ENCODE results near the gene YBX2. TPM values are rescaled to one million over a fixed set of nuclear protein-coding genes. Genes with fewer than 3 reads are reported as not detected.
A peak's percentile ranks its signal among the peaks of the same experiment; 100 is the strongest.

YBX2 gene
- total RNA-seq, 4 donors from 2014 or later: 3.3 to 6.5 (median 5.3) TPM

- Histone ChIP-seq H3K4me3 (peak overlapping the region in 1 of 2 donors; percentile 49), H3K4me1 (peaks cover 5 to 79% (median 41%) of the 10 kb centered on the region in 3 donors), H3K27ac (peak overlapping the region; percentile 39 to 98 (median 89)), H3K9me3 (no peaks in the 10 kb centered on the region), H3K36me3 (no peaks in the 10 kb centered on the region), H3K27me3 (peaks cover 40% of the 10 kb centered on the region)
- peak in 1 of 2 donors; percentile 22 for TF ChIP-seq POLR2A (IDR thresholded peaks at IDR 0.05)
- no peak for TF ChIP-seq EP300 (IDR thresholded peaks at IDR 0.05)
- TF ChIP-seq POLR2AphosphoS5 (IDR thresholded peaks at IDR 0.05): no peak
- no peak for TF ChIP-seq CTCF (IDR thresholded peaks at IDR 0.05)
- no peak for ATAC-seq
- 0 to 83% methylated on average over 1 of the region's 75 CpGs for WGBS, 2 donors (ENCODE audit: low coverage in 1 of 2)
These were observed 424 bp downstream of the YBX2 start for GRCh38 chr17:7293816-7294613.

- no peaks in the 10 kb centered on the region for H3K36me3 ChIP-seq
- H3K27me3 ChIP-seq: peaks cover 40% of the 10 kb centered on the region
- H3K9me3 ChIP-seq: no peaks in the 10 kb centered on the region
- peak overlapping the region; percentile 39 to 98 (median 89) for H3K27ac ChIP-seq
- ATAC-seq: no peak
- no peak overlapping the region for H3K4me3 ChIP-seq
- 41 to 42% methylated on average over 4 to 5 of the region's 11 CpGs for whole genome bisulfite sequencing, 2 donors (ENCODE audit: low coverage in 1 of 2)
- no peak for TF ChIP-seq EP300 (IDR thresholded peaks at IDR 0.05)
- peak; percentile 44 for TF ChIP-seq POLR2AphosphoS5 (IDR thresholded peaks at IDR 0.05)
- peaks cover 5 to 85% (median 41%) of the 10 kb centered on the region in 3 donors for H3K4me1 ChIP-seq
These were observed 1.3 kb downstream of the YBX2 start for GRCh38 chr17:7293159-7293558.

- ATAC-seq: no peak
- Histone ChIP-seq H3K4me1 (peaks cover 5 to 89% (median 41%) of the 10 kb centered on the region in 3 donors), H3K27ac (peak overlapping the region; percentile 39 to 98 (median 89))
These were observed 1.7 kb downstream of the YBX2 start for GRCh38 chr17:7292729-7293128.

GRCh38 chr17:7292194-7292593 lies 2.2 kb downstream of the YBX2 start:
- peak overlapping the region; percentile 39 to 98 (median 89) for H3K27ac ChIP-seq
- no peaks in the 10 kb centered on the region for H3K9me3 ChIP-seq
- ATAC-seq: no peak
- peaks cover 0 to 8% of the 10 kb centered on the region in 2 donors for H3K36me3 ChIP-seq
- peaks cover 40% of the 10 kb centered on the region for H3K27me3 ChIP-seq
- H3K4me3 ChIP-seq: no peak overlapping the region
- WGBS, 2 donors (ENCODE audit: low coverage in 1 of 2): no CpG with 5 or more reads among the region's 2 CpGs
- H3K4me1 ChIP-seq: peaks cover 5 to 95% (median 41%) of the 10 kb centered on the region in 3 donors
- TF ChIP-seq EP300 (IDR thresholded peaks at IDR 0.05) (no peak), CTCF (IDR thresholded peaks at IDR 0.05) (no peak), POLR2AphosphoS5 (IDR thresholded peaks at IDR 0.05) (no peak), POLR2A (IDR thresholded peaks at IDR 0.05) (no peak)

More at GRCh38 chr17:7292729-7293128, 1.7 kb downstream of the YBX2 start:
- WGBS, 2 donors (ENCODE audit: low coverage in 1 of 2): 20 to 24% methylated on average over 3 to 4 of the region's 6 CpGs
- H3K27me3 ChIP-seq: peaks cover 40% of the 10 kb centered on the region
- no peak for TF ChIP-seq CTCF (IDR thresholded peaks at IDR 0.05)
- no peak for TF ChIP-seq POLR2A (IDR thresholded peaks at IDR 0.05)
- no peak for TF ChIP-seq EP300 (IDR thresholded peaks at IDR 0.05)
- TF ChIP-seq POLR2AphosphoS5 (IDR thresholded peaks at IDR 0.05): no peak
- H3K4me3 ChIP-seq: no peak overlapping the region
- H3K9me3 ChIP-seq: no peaks in the 10 kb centered on the region
- peaks cover 0 to 3% of the 10 kb centered on the region in 2 donors for H3K36me3 ChIP-seq

GRCh38 chr17:7290685-7291084 lies 3.8 kb downstream of the YBX2 start:
- Histone ChIP-seq H3K36me3 (peaks cover 0 to 20% of the 10 kb centered on the region in 2 donors), H3K9me3 (no peaks in the 10 kb centered on the region), H3K27ac (peak overlapping the region in 3 of 4 donors; percentile 83 to 98 (median 95)), H3K4me3 (no peak overlapping the region), H3K27me3 (peaks cover 40% of the 10 kb centered on the region), H3K4me1 (peaks cover 1 to 97% (median 31%) of the 10 kb centered on the region in 3 donors)
- 37 to 66% methylated on average over 6 of the region's 11 CpGs for WGBS, 2 donors (ENCODE audit: low coverage in 1 of 2)
- no peak for ATAC-seq
- TF ChIP-seq EP300 (IDR thresholded peaks at IDR 0.05) (no peak), POLR2AphosphoS5 (IDR thresholded peaks at IDR 0.05) (no peak), CTCF (IDR thresholded peaks at IDR 0.05) (no peak), POLR2A (IDR thresholded peaks at IDR 0.05) (no peak)

All from gastroesophageal sphincter (tissue), 4 donors.